ENCODE results near the gene TMTC1. TPM values are rescaled to one million over a fixed set of nuclear protein-coding genes. Genes with fewer than 3 reads are reported as not detected.
"Not testable (repeated sequence)": the region's sequence is repeated elsewhere in the genome, so short reads cannot be mapped to it uniquely, and the experiment has no call there.

The TMTC1 gene
- total RNA-seq, 1 donor from 2014 or later, result 16.1 TPM

DNA sequence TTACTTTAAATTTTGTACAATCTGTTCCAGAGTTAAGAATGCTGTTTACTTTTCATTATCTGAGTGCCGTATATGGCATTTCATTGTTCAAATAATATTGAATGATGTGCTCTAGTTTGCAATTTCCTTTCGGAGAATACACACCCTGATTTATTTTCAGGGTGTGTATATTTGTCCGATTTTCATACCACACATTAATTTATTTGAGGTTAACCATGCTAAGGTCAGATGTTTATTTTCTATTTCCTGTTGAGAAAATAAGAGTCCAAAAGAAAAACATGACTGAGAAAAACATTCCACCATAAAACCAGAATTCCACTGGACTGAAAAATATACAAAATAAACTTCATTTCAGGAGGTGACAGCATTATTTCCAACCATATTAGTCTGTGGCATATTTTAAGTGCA lies 222.1 kb downstream of the TMTC1 start:
- peaks cover 8% of the 10 kb centered on the region for H3K4me1 ChIP-seq
- no peak overlapping the region for H3K27ac Mint-ChIP-seq

DNA sequence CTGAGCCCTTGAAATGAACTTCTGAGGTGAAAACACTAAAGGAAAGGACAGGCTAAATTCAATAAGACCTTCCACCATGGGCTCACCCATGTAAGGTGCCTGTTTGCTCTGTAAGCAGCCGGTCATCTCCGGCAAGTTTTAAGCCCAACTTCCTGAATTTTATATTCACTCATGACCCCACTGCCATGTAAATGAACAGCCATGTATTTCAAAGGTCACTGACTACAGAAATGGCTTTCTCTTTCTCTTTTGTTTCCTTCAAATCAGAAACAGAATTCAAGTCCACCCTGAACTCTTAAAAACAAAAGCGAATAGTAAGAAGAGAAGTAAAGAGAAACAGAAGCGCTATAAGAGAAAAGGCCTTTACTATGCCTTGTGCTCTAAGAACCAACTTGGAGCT lies 224.5 kb downstream of the TMTC1 start:
- Histone ChIP-seq H3K4me3 (no peak overlapping the region), H3K79me2 (ENCODE audit: low read depth) (no peaks in the 10 kb centered on the region), H3K9me3 (ENCODE audit: low read depth) (no peaks in the 10 kb centered on the region), H3K27me3 (no peaks in the 10 kb centered on the region), H3F3A (ENCODE audit: low read depth) (no peaks in the 10 kb centered on the region), H3K27ac (no peak overlapping the region), H3K36me3 (no peaks in the 10 kb centered on the region), H2AFZ (replicated peaks) (no peak overlapping the region), H3K4me1 (peaks cover 8% of the 10 kb centered on the region), H4K20me1 (ENCODE audit: low read depth) (no peaks in the 10 kb centered on the region), H3K4me2 (no peak overlapping the region), H3K9ac (no peak overlapping the region)
- H3K4me1 Mint-ChIP-seq, result peaks cover 34% of the 10 kb centered on the region
- DNase-seq (ENCODE audit: low spot score), result no peak
- H3K36me3 Mint-ChIP-seq, result peaks cover 21% of the 10 kb centered on the region
- TF ChIP-seq CTCF (IDR thresholded peaks at IDR 0.05), result no peak
- no peak for TF ChIP-seq EZH2 (IDR thresholded peaks at IDR 0.05)
- no peak for TF ChIP-seq EZH2phosphoT487 (IDR thresholded peaks at IDR 0.05)
- H3K9me3 Mint-ChIP-seq, result no peaks in the 10 kb centered on the region
- no peak overlapping the region for H3K4me3 Mint-ChIP-seq
- no peak overlapping the region for H3K27ac Mint-ChIP-seq
- peaks cover 2% of the 10 kb centered on the region for H3K27me3 Mint-ChIP-seq (ENCODE audit: insufficient read depth, low read depth)

More for the DNA sequence above, 222.1 kb downstream of the TMTC1 start:
- peaks cover 25% of the 10 kb centered on the region for H3K36me3 Mint-ChIP-seq
- H3K27me3 Mint-ChIP-seq (ENCODE audit: insufficient read depth, low read depth), result no peaks in the 10 kb centered on the region
- Histone ChIP-seq H3K27ac (no peak overlapping the region), H3K79me2 (ENCODE audit: low read depth) (no peaks in the 10 kb centered on the region), H3K4me2 (no peak overlapping the region), H3K36me3 (no peaks in the 10 kb centered on the region), H3K9ac (no peak overlapping the region), H4K20me1 (ENCODE audit: low read depth) (no peaks in the 10 kb centered on the region), H3K27me3 (no peaks in the 10 kb centered on the region), H3K4me3 (no peak overlapping the region), H2AFZ (replicated peaks) (no peak overlapping the region), H3K9me3 (ENCODE audit: low read depth) (no peaks in the 10 kb centered on the region), H3F3A (ENCODE audit: low read depth) (no peaks in the 10 kb centered on the region)
- H3K4me1 Mint-ChIP-seq, result peaks cover 42% of the 10 kb centered on the region
- DNase-seq (ENCODE audit: low spot score), result no peak
- H3K9me3 Mint-ChIP-seq, result peaks cover 11% of the 10 kb centered on the region
- no peak for TF ChIP-seq CTCF (IDR thresholded peaks at IDR 0.05)
- TF ChIP-seq EZH2phosphoT487 (IDR thresholded peaks at IDR 0.05), result no peak
- no peak for TF ChIP-seq EZH2 (IDR thresholded peaks at IDR 0.05)
- H3K4me3 Mint-ChIP-seq, result no peak overlapping the region

- Histone ChIP-seq H3K4me3 (no peak overlapping the region), H3K79me2 (ENCODE audit: low read depth) (no peaks in the 10 kb centered on the region), H3K36me3 (no peaks in the 10 kb centered on the region), H3K27ac (no peak overlapping the region), H4K20me1 (ENCODE audit: low read depth) (no peaks in the 10 kb centered on the region), H3K4me2 (no peak overlapping the region), H3K9ac (no peak overlapping the region), H3K9me3 (ENCODE audit: low read depth) (no peaks in the 10 kb centered on the region), H3K4me1 (peaks cover 8% of the 10 kb centered on the region), H2AFZ (replicated peaks) (no peak overlapping the region), H3F3A (ENCODE audit: low read depth) (peaks cover 10% of the 10 kb centered on the region), H3K27me3 (no peaks in the 10 kb centered on the region)
- H3K27ac Mint-ChIP-seq, result no peak overlapping the region
- DNase-seq (ENCODE audit: low spot score), result no peak
- TF ChIP-seq EZH2 (IDR thresholded peaks at IDR 0.05) (no peak), CTCF (IDR thresholded peaks at IDR 0.05) (no peak), EZH2phosphoT487 (IDR thresholded peaks at IDR 0.05) (no peak)
- no peaks in the 10 kb centered on the region for H3K9me3 Mint-ChIP-seq
- peaks cover 18% of the 10 kb centered on the region for H3K36me3 Mint-ChIP-seq
- H3K4me1 Mint-ChIP-seq, result peaks cover 12% of the 10 kb centered on the region
- no peak overlapping the region for H3K4me3 Mint-ChIP-seq
- H3K27me3 Mint-ChIP-seq (ENCODE audit: insufficient read depth, low read depth), result peaks cover 2% of the 10 kb centered on the region
Measured at GRCh38 chr12:29556363-29556762, 227.4 kb downstream of the TMTC1 start.

DNA sequence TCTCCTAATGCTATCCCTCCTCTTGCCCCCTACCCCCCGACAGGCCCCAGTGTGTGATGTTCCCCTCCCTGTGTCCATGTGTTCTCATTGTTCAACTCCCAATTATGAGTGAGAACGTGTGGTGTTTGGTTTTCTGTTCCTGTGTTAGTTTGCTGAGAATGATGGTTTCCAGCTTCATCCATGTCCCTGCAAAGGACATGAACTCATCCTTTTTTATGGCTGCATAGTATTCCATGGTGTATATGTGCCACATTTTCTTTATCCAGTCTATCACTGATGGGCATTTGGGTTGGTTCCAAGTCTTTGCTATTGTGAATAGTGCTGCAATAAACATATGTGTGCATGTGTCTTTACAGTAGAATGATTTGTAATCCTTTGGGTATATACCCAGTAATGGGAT lies 228.3 kb downstream of the TMTC1 start:
- not testable (repeated sequence) for H3K27me3 Mint-ChIP-seq (ENCODE audit: insufficient read depth, low read depth); H4K20me1 ChIP-seq (ENCODE audit: low read depth); H3K9me3 Mint-ChIP-seq; H3K79me2 ChIP-seq (ENCODE audit: low read depth); H3K4me1 Mint-ChIP-seq; DNase-seq (ENCODE audit: low spot score); H3K9ac ChIP-seq; H3K4me3 ChIP-seq; H3K27ac Mint-ChIP-seq; H3K9me3 ChIP-seq (ENCODE audit: low read depth); H3F3A ChIP-seq (ENCODE audit: low read depth); H3K4me3 Mint-ChIP-seq; H3K36me3 ChIP-seq; H3K27ac ChIP-seq; H2AFZ ChIP-seq (replicated peaks); H3K4me1 ChIP-seq; H3K27me3 ChIP-seq; H3K4me2 ChIP-seq
- peaks cover 18% of the 10 kb centered on the region for H3K36me3 Mint-ChIP-seq
